NT2/D1 (cell line): ENCODE data around the gene MIEF1.

Experiments
- SUZ12 ChIP-seq: IDR thresholded peaks from 2 replicates; pipeline ENCODE4 v1.6.1; 2011; ENCODE audit not compliant: insufficient read length, insufficient read depth; ENCODE audit errors: extremely low read depth
- YY1 ChIP-seq: IDR thresholded peaks from 2 replicates; pipeline ENCODE4 v1.6.1; 2011; ENCODE audit not compliant: insufficient read length, insufficient read depth
- ZNF274 ChIP-seq: IDR thresholded peaks from 2 replicates; pipeline ENCODE4 v1.6.1; 2011; ENCODE audit warnings: mild to moderate bottlenecking, low read depth, low read length

GRCh38 chr22:39473851-39474250 is 28.2 kb upstream of the MIEF1 start:
- TF ChIP-seq ZNF274, result no peak
- no peak for TF ChIP-seq SUZ12
- no peak for TF ChIP-seq YY1
